Thyroid gland (tissue), 4 donors: Measurements from ENCODE around the gene CPNE2.

ENCODE experiments used
- CTCF ChIP-seq, 6 experiments: fragments of 200-600 bp in 3 of 6; fragments of 450-650 bp in 3 of 6; sonication (generic) in 3 of 6; IDR thresholded peaks; one replicate each; pipeline ENCODE4 v1.5.1; 2016 to 2019; ENCODE audit warnings: antibody characterized with exemption in 6 of 6, mild to moderate bottlenecking in 2 of 6, inconsistent platforms in 1 of 6, moderate library complexity in 1 of 6
- POLR2A ChIP-seq, 2 donors: fragments of 450-650 bp; IDR thresholded peaks; one replicate each; pipeline ENCODE4 v1.6.1; 2017; ENCODE audit warnings: antibody characterized with exemption in 2 of 2, mild to moderate bottlenecking in 2 of 2, moderate library complexity in 1 of 2

GRCh38 chr16:57048095-57048494 lies 44.3 kb upstream of the CPNE2 start:
- TF ChIP-seq CTCF (IDR thresholded peaks at IDR 0.05) = no peak
- no peak for TF ChIP-seq POLR2A (IDR thresholded peaks at IDR 0.05)
